GM18909 (cell line): Measurements from ENCODE around the gene LHFPL2.

ENCODE experiments used
- ATAC-seq: cut with Tn5 transposase; IDR thresholded peaks from one replicate; pipeline ENCODE4 v1.9.1; 2021; ENCODE audit warnings: mild to moderate bottlenecking; ENCODE audit not compliant: unreplicated experiment, poor library complexity

LHFPL2 gene

DNA sequence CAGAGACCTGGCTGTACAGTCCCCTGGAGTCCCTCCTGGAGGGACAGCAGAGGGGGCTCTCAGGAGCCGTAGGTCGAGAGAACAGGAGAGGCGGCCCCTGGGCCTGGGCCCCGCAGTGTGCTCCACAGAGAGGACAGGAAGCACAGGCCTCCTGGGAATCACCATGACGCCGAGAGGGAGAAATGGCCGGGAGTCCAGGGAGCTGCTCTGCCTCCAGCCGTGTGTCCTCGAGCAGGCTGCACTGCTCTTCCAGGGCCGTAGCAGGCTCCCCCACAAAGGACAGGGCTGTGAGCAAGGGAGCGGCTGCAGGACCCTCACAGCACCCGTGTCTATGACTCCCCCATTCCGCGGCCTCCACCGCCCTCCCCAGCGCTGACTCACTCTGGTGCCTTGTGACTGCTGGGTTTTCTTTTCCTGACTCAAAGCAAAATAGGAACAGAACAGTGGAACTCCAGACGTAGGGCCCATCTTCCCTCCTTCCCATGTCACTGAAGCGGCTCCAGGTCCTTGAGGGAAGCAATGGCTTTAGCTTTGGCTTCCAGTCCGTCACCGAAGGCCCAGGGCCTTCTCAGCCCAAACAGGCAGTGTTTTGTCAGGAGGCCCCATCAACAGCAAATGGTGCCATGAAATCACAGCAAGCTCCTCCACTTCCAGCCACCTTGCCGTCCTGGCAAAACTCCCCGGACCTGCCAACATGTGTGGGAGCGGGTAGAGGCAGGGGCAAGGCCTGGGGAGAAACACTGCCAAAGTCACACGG is 114.2 kb downstream of the LHFPL2 start:
- no peak for ATAC-seq

DNA sequence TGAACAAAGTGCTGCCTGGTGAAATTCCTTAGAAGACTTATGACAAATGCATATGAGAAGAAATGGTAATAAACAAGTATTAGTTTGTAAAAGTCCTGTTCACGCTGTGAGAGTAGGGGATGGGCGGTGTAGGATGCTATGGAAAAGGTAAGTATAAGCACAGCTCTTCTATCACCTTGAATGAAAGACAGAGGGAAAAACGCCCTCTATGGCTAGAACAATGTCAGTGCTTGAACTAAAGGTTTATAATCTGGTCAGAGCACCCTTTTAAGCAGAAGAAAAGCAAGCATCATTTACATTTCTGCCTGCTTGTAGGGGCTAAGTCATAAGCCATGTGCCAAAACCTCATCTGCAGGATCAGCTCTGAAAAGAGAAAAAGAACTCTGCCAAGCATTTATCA is 115.2 kb downstream of the LHFPL2 start:
- ATAC-seq: no peak

DNA sequence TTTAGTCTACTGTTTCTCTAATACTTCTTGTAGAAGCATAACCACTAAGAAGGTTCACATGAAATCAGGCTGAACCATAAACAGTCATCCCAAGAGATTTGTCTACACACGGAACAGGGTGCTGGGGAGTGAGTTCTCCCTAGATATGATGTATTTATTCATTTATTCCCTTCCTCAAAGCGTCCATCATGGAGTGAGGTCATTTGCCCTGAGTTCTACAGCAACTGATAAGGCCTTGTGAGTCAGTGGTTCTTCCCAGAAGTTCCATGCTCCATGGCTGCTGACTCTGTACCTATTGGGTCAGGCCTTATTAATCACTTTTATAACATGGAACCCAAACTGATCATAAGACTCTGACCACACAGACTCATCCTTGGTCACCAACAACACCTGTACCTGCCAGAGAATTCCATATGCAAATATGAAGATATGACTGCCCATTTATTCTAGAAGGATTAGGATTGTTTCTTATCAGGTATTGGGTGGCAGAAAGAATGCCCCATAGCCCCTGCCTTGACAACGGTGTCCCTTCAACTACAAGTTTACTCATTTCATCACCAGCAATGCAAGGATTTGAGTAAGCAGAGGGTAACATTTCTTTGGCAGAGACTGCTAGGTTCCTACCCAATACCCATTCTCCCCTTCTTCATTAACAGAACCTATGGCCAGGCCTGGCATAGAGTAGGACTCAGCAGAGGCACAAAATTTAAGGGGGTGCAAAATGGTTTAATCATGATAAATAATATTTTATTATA is 118.1 kb downstream of the LHFPL2 start:
- ATAC-seq: no peak

DNA sequence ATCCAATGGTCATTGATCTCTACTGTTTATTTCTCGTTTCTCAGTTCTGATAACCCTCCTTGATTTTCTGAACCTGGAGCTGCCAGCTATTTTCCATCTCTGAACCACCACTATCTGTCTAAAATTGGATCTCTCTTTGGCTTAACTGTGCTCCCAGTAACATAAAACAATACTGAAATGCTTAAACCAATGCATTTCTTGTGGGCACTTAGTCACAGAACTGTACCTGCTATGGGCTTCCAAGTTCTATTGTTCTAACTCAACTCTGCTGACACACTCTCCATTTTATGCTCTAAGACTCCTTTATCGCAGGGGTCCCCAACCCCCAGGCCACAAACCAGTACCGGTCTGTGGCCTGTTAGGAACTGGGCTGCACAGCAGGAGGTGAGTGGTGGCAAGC is 120.6 kb downstream of the LHFPL2 start:
- ATAC-seq: no peak

DNA sequence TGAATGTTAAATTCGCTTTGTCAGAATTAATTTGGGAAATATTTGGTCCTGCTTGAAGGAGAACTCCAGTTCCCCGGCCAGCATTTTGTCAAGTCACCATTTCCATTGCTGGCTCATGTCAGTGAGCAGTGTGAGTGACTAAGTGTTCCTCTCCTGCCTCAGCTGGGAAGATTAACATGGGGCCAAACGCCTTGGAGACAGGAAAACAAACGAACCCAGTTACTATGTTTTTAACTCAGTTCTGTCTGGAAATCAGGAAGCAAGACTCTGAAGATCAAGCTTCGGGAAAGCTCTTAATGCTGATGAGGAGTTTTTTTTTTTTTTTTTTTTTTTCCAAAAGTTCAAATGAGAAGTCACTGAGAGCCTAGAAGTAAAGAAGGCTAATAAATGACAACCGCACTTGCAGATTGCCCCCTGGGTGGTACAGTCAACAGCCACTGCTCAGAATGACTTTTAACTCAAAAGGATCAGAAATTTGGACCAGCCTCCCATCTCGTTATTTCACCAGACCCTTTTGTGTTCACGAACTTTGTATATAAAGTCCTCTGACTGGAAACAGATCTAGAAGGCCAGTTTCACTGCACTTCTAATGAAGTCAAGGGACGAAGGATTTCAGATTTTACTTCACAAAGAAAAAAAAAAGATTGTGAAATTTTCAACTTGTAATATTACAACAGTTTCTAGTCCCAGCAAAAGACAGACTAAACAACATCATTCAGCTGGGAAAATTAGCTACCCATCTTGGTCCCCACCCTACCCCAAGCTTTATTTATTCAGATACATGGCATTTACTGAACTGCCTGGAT is 121.3 kb downstream of the LHFPL2 start:
- ATAC-seq: no peak

DNA sequence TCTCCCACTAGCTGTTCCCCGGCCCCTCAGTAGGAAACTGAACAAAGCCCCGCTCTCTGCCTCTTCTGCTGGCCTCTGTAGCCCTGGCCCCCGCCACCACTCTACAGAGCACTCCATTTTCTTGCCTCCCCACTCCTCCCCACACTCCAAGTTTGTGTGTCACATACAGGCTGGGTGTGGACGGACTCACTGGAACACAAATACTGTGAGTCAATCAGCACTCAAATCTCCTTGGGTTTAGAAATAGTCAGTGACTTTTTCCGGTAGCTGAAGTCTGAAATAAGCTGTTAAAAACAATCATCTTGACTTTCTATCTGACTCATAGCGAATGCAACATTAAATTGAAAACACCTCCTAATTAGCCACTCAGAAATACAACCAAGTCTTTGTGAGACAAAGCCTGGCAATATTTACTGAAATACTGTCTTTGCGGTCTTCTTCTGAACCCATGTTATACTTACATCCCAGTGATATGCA is 122.5 kb downstream of the LHFPL2 start:
- ATAC-seq: no peak

DNA sequence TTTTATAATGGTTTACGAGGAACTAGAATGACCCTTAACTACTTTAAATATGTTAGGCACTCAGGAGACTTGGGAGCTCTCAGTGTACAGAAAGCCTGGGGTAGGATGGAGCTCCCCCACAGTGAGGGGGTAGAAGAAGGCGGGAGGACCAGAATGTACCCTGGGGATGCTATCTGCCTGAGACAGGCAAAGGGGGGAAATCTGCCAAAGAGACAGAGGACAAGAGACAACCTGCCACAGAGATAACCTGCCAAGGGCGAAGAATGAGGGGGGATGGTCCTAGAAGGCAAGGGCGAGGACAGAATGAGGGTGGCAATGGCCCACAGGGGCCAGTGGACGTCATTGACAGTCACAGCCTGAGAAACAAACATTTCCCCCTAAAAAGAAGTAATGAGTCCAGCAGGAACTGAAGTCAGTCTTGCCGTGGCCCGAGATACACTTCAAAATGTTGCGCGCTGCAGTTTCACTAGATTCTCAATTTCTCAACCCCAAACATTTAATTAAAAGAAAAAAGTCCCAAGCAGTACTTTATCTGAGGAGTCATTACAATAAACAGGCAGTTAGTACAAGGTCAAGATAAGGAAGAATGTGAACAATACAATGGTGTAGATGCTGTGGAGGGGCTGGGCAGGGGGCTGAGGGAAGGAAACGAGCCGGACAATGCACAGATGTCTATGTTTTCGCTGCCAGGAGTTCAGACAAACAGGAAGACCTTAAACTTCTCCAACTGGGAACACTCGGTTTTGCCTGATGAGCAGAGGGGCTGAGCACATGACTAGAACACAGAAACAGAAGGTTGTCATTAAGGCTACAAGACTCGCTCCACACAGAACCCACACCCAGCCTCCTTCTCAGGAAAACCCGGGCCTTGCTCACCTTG is 125.0 kb downstream of the LHFPL2 start:
- no peak for ATAC-seq

DNA sequence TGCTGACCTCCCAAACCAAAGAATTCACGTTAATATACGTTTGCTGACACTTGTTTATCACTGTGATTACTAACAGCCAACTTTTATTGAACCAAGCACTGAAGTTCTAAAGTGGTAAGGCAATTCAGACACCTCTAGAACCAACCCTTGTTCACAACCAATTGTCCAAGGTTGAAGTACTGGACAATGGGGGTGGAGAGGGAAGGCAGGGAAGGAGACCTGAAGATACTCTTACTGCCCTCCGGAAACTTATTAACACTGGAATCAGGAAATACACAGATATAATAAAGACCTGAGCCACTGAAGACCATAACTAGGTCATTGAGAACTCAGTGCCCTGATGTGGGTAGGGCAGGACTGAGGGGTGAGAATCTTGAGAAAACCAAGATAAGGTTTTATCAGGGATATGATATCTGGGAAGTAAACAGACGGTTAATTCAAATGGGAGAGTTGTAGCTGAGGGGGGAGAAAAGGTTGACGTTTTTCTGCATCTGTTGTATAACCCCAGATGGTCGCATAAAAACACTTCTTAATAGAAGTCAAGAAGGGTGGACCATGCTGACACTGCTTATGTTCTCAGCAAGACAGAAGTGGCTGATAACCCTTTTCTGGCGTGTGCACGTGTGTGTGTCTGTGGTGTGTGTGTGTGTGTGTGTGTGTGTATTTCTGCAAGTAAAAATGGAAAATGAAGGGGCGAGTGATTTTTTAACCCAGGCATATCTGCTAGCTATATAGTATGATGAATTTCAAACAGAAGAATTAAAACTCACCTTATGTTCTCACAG is 125.9 kb downstream of the LHFPL2 start:
- ATAC-seq: no peak

DNA sequence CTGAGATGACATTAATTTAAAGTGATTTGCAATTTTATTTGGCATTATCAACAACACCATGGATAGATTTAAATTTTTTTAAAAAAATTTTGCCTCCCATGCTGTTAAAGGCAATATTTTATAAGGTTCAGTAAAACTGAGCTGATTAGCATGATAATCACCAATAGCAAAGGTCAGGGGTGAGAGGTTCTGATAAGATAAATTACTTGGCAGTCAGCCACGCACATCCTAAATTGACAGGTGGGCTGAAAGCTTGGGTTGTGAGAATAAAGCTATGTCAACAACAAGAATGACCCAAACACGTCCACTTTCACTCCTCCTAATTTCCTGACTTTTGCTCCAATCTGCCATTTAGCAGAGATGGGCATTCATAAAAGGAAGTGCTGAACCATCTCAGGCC is 127.1 kb downstream of the LHFPL2 start:
- no peak for ATAC-seq

DNA sequence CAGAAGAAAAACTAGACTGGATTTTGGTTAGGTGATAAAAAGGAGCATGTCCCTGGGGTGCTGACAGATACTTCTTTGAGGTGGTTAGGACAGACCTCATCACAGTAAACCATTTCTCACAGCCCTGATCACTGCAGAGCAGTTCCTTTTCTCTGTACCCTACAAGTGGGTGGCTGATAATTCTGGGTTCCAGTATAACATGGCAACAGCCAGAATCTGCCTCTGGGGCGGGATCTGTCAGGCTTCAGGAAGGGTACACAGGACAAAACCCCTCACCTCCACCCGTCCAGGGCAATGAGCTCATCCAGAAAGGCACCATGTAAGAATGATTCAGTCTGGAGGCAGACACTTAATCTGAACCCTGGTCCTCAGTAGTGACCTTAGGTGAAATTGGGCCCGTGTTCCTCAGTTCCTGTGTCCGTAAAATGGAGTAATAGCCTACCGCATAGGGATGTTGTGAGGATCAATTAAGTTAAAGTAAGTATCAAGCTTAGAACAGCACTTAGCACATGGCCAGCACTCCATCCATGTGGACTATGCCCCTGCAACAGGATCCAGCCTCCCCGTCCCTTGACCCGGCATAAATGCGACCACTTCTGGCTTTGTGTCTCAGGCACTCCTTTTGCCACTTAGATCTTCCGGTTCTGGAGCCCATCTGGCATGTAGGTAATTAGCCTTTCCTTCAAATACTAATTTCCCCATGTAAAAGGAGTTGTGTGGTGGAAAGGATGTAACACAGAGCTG is 129.2 kb downstream of the LHFPL2 start:
- ATAC-seq: no peak

DNA sequence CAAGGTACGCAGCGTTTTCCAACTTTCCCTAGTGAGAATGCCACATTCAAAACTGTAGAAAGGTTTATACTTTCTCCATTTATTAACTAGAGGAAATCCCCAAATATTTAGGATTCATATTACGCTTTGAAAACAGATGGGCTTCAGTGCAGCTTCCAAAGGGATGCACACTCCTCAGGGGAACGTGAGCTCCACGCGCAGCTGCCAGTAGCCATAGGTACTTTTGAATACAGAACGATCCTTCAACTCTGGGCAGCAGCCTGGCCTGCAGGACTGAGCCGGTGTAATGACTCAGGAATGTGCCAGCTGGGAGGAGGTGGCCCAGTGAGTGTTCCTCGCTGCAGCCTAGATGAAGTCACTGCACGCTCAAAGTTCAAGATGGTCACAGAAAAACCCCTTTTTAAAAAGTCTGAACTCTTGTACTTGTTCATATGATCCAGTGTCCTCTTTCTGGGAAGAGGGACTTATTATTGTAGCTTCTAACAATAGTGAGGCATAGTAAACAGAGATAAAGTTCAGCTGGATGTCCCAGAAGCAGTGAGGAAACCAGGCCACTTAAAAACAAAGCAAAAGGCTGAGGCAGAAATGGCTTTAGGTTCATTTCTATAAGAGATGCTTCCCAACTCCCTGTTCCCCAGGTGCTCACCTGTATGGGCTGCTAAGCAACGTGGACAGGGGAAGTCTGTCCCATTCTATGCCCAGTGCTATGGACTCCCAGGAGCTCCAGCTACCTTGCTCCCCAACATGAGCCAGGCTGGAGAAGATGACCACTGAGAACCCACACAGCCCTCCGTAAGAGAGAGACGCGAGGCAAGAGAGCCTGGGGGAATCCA is 130.0 kb downstream of the LHFPL2 start:
- no peak for ATAC-seq

DNA sequence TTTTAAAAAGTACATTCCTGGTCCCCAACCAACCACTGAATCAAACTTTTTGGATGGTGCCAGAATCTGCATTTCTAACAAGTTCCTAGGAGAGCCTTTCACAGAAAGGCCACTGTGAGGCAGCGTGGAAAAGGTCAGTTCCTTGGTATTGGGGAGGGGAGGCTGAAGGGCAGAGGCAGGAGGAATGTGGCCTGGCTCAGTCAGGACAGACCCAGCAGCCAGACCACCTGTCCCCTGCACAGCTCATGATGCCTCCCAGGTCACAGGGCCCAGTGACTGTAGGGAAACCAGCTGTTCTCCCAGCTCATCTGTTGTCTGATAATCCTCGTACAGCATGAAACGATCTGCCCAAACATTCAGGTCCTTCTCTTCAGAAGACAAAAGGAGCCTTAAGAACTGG is 132.9 kb downstream of the LHFPL2 start:
- no peak for ATAC-seq

DNA sequence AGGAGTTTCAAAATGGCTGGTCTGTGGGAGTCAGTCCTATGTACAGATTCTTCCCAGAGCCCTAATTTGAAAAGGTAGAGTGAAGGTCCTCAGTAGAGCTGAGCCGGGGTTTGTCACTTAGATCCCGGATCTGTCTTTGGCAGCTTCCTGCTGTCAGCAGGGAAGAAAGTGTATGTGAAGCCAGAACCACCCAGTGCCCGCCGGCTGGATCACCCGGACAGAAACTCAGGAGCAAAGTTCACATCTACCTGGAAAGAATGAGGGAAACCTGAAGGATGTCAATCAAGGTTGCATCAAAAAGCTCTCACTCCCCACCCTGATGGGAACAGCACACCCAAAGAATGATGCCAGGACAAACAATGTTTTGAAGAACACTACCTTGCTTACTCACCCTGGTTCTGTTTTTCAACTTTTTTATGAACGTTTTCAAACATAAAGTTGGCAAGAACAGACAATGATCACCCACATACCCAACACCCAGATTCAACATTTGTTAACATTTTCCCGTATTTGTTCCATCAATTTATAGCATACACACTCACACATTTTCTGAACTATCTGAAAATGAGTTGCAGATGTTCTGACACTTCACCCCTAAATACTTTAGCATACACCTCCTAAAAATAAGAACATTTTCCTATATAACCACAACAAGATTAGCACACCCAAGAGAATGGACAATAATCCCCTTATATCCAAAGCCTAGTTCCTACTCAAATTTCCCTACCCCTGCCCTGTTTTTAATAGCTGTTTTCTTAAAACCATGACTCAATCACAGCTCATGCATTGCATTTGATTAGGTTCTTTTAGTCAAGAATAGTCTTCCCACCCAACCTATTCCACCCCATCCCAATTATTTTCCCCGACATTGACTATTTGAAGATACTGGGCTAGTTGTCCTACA is 133.9 kb downstream of the LHFPL2 start:
- no peak for ATAC-seq

DNA sequence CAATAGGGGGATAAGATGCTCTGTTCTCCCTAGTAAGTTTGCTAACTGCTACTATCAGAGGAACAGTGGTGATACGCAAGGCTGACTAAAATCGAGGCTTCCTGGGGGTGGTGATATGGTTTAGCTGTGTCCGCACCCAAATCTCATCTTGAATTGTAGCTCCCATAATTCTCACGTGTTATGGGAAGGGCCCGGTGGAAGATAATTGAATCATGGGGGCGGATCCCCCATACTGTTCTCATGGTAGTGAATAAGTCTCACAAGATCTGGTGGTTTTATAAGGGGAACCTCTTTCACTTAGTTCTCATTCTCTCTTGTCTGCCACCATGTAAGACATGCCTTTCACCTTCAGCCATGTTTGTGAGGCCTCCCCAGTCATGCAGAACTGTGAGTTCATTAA is 135.1 kb downstream of the LHFPL2 start:
- ATAC-seq: no peak

DNA sequence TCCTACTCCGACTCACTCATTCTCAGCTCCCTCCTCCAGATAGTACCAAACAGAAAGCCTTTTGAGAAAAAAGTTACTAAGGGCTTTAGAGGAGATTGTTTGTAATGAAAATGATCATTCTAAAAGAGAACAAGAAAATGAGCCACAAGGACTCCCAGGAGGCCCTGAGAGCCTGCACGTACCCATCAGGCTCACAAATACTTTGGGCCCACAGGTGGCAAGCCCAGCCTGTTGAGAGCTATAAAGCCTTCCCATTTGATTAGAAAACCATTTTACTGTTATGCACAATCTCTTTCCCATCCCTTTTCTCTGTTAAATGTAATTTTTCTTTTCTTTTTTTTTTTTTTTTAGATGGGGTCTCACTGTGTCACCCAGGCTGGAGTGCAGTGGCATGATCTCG is 136.1 kb downstream of the LHFPL2 start:
- no peak for ATAC-seq

DNA sequence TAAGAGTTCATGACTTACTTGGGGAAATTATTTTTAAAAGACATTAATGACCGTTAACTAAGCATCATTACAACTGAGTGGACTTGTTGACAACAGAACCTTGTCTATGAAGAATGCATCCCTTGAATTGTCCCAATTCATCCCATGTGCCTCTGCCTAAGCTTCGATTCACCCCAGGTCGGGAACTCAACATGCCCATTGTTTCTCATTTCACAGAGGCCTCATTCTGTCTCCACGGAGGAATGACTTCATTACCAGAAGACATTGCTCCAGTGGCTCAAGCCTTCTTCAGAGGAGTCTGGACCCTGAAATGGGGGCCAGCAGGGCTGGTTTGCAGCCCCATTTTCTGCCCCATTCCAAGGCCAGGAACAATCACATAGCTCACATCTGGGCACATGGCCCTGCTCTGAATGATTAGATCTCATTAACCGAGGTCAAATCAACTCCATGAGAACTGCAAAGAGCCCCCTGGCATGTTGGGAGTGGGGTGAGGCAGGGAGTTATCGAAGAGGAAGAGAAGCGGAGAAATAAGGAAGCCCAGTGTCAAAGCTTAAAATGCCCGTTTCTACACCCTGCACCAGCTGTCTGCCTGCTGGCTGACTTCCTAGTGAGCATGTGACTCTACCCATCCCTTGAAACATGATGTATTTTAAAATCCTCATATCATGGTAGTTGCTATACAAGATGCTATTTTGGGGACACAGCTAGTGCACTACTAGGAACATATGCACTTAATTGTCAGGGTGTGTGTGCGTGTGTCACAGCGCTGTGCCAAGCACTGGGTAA is 137.3 kb downstream of the LHFPL2 start:
- ATAC-seq: no peak
